Right forelimb (tissue), 1 donor: ENCODE data around the gene TPRN.

Experiments
- DNase-seq: peaks from one replicate; pipeline ENCODE4 v3.0.0-alpha.2; 2018

Gene TPRN

DNA sequence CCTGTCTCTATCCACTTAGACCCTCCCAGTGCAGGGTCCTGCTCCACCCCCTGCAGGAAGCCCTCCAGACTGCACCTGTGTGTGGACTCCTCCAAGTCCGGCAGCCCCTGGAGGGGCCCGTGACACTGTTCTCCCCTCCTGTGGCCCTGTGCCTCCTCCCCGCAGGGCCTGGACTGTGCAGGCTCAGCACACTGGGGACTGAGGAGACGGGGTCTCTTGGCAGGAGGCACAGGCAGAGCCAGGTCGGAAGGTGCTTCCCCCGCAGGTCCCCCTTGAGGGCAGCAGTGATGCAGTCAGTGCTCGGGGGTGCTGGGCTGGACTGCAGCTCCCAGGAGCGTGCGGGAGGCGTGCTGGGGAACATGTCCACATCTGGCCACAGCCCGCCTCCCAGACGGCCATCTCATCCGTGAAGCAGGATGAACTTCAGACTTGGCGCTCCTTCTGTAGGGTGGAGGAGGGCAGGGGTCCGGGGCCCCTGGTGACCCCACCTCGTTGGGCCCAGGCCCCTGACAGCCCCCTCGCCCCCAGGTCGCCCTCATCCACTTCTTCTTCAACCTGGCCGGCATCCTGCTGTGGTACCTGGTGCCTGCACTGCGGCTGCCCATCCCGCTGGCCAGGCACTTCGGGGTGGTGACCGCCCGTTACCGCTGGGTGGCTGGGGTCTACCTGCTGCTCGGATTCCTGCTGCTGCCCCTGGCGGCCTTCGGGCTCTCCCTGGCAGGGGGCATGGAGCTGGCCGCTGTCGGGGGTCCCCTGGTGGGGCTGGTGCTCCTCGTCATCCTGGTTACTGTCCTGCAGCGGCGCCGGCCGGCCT is 35.1 kb upstream of the TPRN start:
- no peak for DNase-seq

DNA sequence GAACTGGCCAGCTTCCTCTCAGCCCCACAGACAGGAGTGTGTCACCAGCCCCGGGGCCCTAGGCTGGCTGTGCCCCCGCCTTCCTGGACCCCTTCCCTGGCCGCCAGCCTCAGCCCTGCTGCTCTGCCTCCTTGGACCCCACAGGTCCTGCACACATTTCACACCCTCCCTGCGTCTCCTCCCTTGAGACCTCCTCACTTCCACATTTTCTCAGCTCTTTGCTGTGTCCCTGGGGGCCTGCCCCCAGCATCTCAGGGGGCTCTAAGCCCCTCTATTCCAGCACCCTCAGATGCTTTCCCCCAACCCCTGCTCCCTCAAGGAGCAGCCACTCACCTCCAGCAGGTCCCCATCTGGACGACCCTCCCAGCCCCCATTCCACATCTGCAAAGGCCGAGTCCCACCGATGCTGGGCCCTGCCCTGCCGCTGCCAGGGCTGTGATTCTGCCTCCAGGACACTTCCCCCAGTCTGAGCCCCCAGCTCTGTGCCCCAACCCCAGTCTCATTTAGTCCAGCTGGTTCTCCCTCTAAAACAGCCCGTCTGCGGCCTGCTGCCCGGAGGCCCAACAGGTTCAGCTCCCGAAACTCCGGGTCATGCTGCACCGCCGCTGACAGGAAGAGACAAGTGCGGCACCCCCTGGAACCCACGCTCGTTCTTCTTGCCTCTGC is 34.4 kb upstream of the TPRN start:
- DNase-seq, result no peak

DNA sequence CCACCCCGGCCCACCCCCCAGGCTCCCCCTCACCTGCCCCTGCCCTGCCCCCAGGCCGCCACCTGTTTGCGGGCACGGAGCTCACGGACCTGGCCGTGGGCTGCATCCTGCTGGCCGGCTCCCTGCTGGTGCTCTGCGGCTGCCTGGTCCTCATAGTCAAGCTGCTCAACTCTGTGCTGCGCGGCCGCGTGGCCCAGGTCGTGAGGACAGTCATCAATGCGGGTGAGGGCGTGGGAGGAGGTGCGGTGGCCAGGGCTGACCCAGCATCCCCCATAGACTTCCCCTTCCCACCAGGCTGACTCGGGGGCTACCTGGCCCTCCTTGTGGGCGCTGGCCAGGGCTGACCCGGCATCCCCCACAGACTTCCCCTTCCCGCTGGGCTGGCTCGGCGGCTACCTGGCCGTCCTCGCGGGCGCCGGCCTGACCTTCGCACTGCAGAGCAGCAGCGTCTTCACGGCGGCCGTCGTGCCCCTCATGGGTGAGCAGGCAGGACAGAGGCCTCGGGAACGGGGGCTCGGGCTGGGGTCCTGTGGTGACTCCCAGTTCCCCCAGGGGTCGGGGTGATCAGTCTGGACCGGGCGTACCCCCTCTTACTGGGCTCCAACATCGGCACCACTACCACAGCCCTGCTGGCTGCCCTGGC is 33.6 kb upstream of the TPRN start:
- no peak for DNase-seq

DNA sequence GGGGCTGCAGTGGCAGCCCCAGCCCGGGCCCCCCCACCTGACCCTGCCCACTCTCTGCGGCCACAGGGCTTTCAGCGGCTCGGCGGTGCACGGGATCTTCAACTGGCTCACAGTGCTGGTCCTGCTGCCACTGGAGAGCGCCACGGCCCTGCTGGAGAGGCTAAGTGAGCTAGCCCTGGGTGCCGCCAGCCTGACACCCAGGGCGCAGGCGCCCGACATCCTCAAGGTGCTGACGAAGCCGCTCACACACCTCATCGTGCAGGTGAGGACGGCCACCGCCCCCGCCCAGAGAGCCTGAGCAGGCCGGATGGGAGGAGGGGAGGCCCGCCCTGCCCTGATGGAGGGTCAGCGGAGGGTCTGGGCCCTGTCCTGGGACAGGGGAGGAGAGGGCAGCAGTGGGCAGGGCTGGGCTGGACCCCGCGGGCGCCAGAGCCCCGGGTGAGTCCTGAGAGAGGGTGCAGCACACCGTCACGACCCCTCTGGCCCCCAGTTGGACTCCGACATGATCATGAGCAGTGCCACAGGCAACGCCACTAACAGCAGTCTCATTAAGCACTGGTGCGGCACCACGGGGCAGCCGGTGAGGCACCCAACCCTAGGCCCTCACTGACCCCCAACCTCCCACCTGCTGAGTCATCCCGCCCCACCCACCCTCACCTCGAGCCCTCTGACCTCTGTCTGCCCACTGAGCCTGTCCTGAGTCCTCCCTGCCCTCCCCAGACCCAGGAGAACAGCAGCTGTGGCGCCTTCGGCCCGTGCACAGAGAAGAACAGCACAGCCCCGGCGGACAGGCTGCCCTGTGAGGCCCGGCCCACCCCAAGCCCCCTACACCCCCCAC is 32.8 kb upstream of the TPRN start:
- no peak for DNase-seq

DNA sequence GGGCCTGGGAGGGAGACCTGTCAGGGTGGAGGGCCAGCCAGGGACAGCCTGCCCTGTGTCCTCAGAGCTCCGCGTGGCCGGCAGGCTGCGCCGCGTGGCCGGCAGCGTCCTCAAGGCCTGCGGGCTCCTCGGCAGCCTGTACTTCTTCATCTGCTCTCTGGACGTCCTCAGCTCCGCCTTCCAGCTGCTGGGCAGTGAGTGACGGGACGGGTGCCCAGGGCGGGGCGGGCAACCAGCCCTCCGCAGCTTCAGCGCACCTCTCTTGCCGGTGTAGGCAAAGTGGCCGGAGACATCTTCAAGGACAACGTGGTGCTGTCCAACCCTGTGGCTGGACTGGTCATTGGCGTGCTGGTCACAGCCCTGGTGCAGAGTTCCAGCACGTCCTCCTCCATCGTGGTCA is 32.0 kb upstream of the TPRN start:
- DNase-seq, result no peak

DNA sequence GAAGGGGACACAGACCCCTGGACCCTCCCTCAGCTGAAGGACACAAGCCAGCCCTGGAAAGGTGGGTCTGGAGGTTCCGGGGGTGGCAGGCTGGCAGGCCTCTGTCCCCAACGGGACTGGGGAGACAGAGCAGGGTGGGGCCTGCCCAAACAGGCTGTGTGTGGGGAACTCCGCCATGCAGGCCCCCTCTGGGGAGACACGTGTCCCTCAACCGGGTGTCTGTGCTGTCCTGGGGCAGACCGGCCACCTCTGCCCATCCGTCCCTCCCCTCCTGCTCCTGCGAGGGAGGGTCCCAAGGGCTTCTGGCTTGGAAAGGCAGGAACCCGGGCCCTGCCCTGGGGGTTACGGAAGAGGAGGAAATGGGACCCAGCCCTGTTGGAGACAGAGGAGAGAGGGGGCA is 31.6 kb upstream of the TPRN start:
- no peak for DNase-seq

DNA sequence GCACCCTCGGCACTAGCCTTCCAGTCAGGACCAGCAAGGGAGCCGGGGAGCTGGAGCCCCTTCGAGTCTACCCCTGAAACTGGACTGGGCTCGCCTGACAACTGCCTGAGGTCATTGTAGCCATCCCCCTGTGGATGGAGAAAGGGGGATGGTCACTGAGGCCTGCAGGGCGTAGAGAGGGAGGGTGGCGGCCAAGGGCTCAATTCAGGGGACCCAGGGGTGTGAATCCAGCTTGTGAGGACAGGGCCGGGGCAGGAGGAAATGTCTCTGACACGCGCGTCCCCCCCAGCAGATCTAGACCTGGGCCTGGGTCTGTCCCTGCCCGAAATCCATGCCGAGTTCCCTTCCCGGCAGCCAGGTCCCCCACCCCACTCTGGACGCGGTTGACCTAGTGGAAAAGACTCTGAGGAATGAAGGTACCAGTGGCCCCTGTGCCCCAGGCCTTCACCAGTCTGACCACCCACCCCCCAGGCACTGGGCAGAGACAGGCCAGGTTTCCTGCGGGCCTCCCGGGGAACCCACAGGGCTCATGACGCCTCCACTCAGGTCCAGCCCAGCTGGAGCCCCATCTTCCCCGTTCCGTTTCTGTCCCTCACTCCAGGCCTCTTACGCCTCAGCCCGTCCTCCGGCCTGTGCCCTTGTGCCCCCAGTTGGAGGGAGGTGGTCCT is 31.0 kb upstream of the TPRN start:
- no peak for DNase-seq

DNA sequence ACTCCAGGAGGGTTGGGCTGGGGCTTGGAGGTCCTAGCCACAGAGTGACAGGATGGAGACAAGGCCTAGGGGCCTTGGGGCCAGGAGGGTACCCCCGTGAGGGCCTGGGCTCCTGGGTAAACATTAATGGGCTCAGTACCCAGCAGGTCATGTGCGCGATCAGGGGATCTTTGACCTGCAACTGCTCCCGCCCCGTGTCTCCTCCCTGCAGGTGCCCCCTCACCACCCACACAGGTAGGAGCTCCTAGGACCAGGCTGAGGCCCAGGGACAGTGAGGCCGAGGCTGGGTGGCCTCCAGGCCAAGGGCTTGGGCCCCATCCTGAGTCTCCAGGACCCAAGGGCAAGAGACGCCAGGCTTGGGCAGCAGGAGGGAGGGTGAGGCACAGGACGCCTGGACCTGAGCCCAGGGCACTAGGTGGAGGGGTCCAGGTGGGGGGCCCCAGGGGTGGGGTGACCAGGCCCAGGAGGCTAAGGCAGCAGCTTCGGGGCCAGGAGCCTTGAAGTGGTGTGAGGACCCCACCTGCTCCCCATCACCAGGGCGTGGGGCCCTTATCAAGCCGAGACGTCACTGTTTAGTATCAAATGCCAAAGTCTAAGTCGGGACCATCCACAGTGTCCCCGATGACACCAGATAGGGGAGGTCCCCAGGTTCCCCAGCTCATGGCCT is 30.3 kb upstream of the TPRN start, which contains the start of gene SLC34A3:
Gene SLC34A3 (plus strand): TSS at position 197 of the 667 bp plus-strand sequence. CDS start 802 bp downstream, outside the sequence.
- no peak for DNase-seq

DNA sequence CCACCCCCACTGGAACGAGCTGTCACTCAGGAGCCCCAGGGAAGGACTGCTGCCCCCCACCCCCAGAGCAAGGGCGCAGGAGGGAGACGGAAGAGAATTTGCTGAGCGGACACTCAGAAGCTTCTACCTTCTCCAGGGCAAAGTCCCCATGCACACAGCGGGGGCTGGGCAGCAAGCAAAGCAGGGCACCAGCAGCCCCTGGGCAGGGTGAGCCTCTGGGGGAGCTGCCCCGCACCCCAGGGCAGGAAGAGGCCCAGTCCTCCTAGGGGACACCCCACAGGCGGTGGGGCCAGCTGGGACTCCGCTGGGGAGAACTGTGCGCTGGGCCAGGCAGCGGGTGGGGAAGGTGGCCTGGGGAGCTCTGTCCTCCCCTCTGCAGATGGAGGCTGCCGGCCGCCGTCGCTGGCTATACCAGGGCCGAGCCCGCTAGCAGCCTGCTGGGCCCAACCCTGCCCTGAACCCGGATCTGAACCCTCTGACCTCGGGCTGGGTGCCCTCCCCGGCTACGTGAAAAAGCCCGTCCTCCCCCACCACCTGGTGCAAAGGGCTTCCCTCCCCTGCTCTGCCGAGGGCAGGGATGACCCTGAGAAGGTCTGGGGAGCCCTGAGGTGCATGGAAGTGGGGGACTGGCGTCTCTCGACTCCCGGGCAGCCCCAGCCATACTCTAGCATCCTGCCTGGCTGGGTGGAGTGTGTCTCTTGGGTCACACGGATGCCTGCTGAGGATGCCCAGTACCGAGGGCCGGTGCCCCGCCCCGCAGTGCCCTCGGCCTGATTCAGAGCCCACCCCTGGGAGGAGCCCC is 29.6 kb upstream of the TPRN start:
- DNase-seq, result no peak

DNA sequence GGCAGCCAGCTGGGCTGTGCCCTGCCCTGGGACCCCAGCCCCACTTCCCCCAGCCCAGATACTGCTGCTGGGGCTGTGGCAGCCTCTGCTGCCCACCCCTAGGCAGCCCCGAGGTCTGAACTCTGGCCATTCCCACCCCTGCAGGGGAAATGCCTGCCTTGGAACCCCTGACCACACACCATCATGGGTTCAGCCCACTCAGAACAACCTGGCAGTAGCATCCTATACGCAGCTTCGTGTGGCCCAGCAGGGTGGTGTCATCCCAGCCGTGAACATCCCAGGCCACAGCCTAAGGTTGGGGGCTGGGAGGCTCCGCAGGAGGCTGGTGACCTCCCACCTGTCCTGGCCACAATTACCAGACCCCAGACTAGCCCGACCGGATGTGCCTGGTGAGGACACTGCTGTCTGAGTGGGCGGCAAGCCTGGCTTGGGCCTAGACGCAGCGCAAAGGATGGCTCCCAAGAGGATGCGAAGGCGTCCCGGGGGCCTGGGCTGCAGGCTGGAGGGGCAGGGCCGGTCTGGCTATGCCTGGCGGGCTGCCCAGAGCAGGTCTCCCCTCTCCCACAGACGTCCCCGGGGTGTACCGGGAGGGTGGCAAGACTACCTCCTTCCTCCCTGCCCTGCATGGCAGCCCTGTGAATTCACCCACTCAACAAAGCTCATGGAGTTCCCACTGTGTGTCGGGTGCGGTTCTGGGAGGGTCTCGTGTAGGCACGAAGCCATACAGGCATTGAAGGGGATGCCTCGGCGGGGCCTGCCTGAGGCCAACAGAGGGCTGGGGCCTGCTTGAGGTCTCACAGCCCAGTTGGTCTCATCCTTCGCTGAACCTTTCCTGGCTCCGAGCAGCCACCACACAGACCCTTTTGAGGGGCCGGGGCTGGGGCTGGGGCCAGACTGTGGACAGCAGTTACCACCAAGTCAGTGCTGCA is 28.7 kb upstream of the TPRN start:
- DNase-seq, result no peak

DNA sequence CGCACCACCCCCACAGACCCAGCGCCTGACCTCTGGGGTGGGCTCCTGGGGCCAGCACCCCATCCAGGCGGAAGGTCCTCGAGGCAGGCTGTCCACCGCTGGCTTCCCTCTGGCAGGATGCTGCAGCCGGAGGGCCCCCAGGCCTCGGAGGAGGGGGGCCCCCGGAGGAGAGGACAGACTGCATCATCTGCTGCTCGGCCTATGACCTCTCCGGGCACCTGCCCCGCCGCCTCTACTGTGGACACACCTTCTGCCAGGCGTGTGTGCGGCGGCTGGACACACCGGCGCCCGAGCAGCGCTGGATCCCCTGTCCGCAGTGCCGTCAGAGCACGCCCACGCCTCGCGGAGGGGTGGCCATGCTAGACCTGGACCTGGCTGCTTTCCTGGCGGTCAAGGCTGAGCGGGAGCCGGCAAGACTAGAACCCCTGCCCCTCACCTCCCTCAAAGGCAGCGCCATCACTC is 28.0 kb upstream of the TPRN start:
- DNase-seq, result no peak

DNA sequence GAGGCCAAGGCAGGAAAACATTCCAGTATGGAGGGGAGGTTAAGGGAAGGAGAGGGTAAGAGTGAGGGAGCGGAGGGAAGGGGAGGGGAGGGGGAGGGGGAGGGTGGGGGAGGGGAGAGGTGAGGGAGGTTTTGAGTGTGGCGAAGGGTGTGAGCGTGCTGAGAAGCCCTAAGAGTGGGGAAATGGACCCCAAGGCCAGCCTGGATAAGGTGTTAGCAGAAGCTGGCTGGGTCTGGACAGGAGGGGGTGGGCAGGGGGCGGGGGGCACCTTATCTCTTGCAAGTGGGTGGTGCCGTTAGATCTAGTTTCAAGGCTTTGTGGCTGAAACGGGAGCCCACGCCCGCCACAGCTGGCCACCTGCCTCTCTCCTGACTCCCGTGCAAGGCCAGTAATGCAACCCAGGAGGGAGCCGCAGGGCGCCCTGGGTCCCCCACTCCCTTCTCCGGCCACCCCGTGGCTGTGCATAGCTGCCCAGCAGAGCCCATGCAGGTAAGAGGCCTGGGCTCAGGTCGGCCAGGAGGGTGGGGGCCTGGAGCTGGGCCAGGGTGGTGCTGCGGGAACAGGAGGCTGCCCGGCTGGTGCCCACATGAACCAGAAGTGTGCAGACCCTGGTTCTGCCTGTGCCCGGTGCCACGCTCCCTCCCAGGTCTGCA is 27.4 kb upstream of the TPRN start:
- no peak for DNase-seq

DNA sequence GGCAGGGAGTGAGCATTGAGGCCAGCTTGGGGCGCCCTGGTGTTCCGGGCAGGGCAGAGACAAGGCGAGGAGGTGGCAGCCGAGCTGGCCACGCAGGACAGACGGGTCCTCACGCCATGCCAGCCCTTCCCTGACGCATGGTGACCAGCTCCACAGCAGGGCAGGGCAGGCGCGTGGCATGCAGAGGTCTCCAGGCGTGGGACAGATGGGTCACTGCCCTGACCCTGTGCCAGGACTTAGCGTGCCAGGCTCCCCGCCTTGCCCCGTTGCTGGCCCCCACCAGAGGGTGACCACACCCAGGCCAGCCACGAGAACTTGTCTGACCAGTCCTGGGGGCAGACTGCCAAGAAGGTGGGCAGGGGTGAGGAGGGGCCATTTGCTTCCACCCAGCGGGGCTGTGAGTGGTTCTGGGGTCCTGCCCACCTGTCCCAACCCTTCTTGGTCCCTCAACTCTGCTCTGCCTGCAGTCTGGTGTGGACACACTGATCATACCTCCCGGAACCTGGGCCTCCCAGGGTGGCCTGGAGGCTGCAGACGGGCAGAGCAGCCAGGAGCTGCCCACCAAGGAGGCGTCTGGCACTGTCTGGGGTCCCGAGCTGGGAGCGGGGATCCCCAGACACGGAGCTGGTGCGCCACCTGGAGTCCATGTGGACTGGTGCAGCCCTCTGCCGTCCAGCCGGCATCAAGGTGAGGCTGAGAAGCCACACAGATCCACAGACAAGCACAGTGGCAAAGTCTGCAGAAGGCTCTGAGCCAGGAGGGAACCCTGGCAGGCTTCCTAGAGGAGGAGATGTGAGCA is 26.7 kb upstream of the TPRN start, which contains the start of gene RNF224:
Gene RNF224 (plus strand): TSS at position 449 of the 799 bp plus-strand sequence. CDS start 834 bp downstream, outside the sequence.
- peak; percentile 86 for DNase-seq

DNA sequence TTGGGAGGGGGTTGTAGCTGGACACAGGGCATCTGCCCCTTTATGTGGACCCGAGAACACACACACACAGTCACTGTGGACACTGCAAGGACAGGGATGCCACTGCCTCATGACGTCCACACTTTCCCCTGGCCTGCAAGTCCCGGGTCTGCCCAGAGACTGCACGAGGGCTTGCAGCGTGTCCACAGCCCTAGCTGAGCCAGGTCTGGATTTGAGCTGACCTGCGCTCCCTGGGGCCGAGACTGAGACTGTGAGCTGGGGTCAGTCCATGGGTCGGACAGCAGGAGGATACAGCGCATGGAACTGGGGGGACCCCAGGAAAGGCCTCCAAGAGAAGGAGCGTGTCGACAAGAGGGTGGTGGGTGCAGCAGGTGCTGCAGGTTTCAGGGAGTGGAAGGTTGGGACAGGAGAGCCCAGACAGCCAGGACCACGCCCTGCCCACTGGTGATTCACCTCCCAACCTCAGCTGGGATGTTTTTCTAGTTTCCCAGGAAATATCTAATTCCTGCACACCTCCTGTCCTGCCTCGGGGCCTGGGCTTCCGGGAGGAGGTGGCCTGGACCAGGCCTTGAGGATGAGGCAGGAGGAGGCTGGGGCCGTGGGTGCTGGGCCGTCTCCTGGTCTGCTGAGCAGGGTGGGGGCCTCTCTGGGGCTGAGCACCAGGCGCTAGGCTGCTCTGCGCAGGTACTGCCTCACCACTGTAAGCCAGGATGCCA is 26.0 kb upstream of the TPRN start:
- DNase-seq, result no peak

DNA sequence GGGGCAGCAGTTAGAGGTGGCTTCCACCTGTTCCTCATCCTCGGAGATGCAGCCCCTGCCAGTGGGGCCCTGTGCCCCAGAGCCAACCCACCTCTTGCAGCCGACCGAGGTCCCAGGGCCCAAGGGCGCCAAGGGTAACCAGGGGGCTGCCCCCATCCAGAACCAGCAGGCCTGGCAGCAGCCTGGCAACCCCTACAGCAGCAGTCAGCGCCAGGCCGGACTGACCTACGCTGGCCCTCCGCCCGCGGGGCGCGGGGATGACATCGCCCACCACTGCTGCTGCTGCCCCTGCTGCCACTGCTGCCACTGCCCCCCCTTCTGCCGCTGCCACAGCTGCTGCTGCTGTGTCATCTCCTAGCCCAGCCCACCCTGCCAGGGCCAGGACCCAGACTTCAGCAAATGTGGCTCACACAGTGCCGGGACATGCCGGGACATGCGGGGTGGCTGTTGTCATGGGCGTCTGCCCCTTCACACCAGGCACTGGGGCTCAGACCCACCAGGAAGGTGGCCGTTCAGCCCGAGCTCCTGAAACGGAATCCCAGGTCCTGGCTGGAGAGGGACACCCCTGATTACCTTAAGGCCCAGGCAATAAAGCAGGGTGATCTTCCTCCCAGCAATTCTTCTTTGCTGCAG is 25.3 kb upstream of the TPRN start:
- DNase-seq, result no peak

DNA sequence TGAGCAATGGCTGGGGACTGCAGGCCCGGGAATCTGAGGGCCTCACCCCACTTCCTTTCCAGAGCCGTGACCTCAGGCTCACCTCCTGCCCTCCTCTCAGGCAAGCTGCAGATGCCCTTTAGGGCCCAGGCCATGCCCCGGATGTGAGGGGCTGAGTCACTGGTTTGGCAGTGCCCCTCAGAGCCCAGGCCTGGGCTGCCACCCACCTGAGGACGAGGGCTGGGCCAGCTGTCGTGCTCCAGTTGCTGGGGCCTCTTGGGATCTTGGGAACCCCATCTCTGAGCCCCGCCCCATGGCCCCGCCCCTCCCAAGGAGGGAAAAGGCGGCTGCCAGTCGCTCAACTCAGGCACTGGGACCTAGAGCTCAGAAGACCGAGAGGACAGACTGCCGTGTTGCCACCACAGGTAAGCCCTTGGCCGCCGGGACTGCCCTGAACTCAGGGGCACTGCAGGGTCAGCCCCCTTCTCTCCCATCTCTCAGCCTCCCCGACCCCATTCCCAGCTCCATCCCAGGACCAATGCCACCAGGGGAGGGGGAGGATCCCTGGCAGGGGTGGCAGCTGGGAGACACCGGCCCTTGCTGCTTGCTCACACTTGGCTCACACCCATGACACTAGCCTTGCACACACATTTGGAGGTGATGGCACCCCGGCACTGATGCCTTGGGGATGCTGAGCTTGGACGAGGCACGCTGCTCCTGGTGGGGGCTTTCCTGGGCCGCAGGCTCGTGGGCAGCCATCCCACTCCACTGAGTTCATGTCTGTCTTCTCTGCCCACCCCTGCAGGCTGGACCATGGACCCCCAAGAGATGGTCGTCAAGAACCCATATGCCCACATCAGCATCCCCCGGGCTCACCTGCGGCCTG is 24.5 kb upstream of the TPRN start, which contains the start of gene CYSRT1:
Gene CYSRT1 (plus strand): TSS at position 345 of the 865 bp plus-strand sequence. CDS start 448 bp downstream, at position 793.
- DNase-seq, result no peak
